ENCODE data around the gene CLTRN.

Gene CLTRN

GRCh38 chrX:15594371-15594770 is 70.2 kb downstream of the CLTRN start:
- Histone ChIP-seq H3K4me2 (ENCODE audit: insufficient read depth, low read length) (no peak overlapping the region), H3K79me2 (ENCODE audit: insufficient read depth, low read length) (no peaks in the 10 kb centered on the region), H3K4me3 (ENCODE audit: low read depth in 1 of 2, low read length in 2 of 2) (no peak overlapping the region), H3K36me3 (ENCODE audit: insufficient read depth, low read length) (no peaks in the 10 kb centered on the region), H3K4me1 (ENCODE audit: insufficient read depth, low read length) (no peaks in the 10 kb centered on the region), H4K20me1 (ENCODE audit: insufficient read depth, low read length) (no peaks in the 10 kb centered on the region), H3K9me3 (ENCODE audit: insufficient read depth, low read length, severe bottlenecking) (no peaks in the 10 kb centered on the region), H3K27ac (ENCODE audit: low read length) (no peak overlapping the region), H2AFZ (ENCODE audit: low read depth, low read length) (no peak overlapping the region), H3K27me3 (ENCODE audit: insufficient read depth, low read length, poor library complexity) (no peaks in the 10 kb centered on the region), H3K9ac (ENCODE audit: low read depth, low read length) (no peak overlapping the region)
- TF ChIP-seq CTCF (IDR thresholded peaks at IDR 0.05; ENCODE audit: borderline replicate concordance, extremely low read depth, low read length, poor library complexity, severe bottlenecking) (no peak), EZH2 (IDR thresholded peaks at IDR 0.05; ENCODE audit: borderline replicate concordance, low read depth, low read length, severe bottlenecking) (no peak)
- DNase-seq (no peak), ATAC-seq (ENCODE audit: insufficient read depth, low read depth) (no peak)

- Histone ChIP-seq H3K36me3 (ENCODE audit: insufficient read depth, low read length) (no peaks in the 10 kb centered on the region), H3K4me3 (ENCODE audit: low read depth in 1 of 2, low read length in 2 of 2) (no peak overlapping the region), H3K27ac (ENCODE audit: low read length) (no peak overlapping the region), H3K4me1 (ENCODE audit: insufficient read depth, low read length) (no peaks in the 10 kb centered on the region), H3K27me3 (ENCODE audit: insufficient read depth, low read length, poor library complexity) (no peaks in the 10 kb centered on the region), H3K9me3 (ENCODE audit: insufficient read depth, low read length, severe bottlenecking) (no peaks in the 10 kb centered on the region), H3K4me2 (ENCODE audit: insufficient read depth, low read length) (no peak overlapping the region), H4K20me1 (ENCODE audit: insufficient read depth, low read length) (no peaks in the 10 kb centered on the region), H2AFZ (ENCODE audit: low read depth, low read length) (no peak overlapping the region), H3K79me2 (ENCODE audit: insufficient read depth, low read length) (no peaks in the 10 kb centered on the region), H3K9ac (ENCODE audit: low read depth, low read length) (no peak overlapping the region)
- DNase-seq: no peak
- no peak for ATAC-seq (ENCODE audit: insufficient read depth, low read depth)
- TF ChIP-seq EZH2 (IDR thresholded peaks at IDR 0.05; ENCODE audit: borderline replicate concordance, low read depth, low read length, severe bottlenecking) (no peak), CTCF (IDR thresholded peaks at IDR 0.05; ENCODE audit: borderline replicate concordance, extremely low read depth, low read length, poor library complexity, severe bottlenecking) (no peak)
These were observed 84.5 kb downstream of the CLTRN start for GRCh38 chrX:15579778-15580747.
